VCaP (cell line): ENCODE measurements around the gene TMEM37.

Experiments
- H3K27ac ChIP-seq: fragments of 450-650 bp; 2 replicates; pipeline ENCODE4 v1.5.1; 2017
- CTCF ChIP-seq: fragments of 450-650 bp; conservative IDR thresholded peaks from 2 replicates; pipeline ENCODE4 v1.5.1; 2017; ENCODE audit warnings: mild to moderate bottlenecking, moderate library complexity

The TMEM37 gene

GRCh38 chr2:119425119-119425405, 6.6 kb upstream of the TMEM37 start:
- no peak overlapping the region for H3K27ac ChIP-seq
- TF ChIP-seq CTCF, result no peak

- H3K27ac ChIP-seq, result no peak overlapping the region
- TF ChIP-seq CTCF, result no peak
Measured at GRCh38 chr2:119425620-119426395, 5.8 kb upstream of the TMEM37 start.

- TF ChIP-seq CTCF, result no peak
- no peak overlapping the region for H3K27ac ChIP-seq
Measured at GRCh38 chr2:119426396-119426675, 5.3 kb upstream of the TMEM37 start.

GRCh38 chr2:119426801-119427395, 4.8 kb upstream of the TMEM37 start:
- H3K27ac ChIP-seq, result no peak overlapping the region
- TF ChIP-seq CTCF, result no peak

- TF ChIP-seq CTCF, result no peak
Measured at GRCh38 chr2:119427756-119428155, 3.9 kb upstream of the TMEM37 start.

GRCh38 chr2:119428488-119429224, 3.0 kb upstream of the TMEM37 start:
- no peak for TF ChIP-seq CTCF
- H3K27ac ChIP-seq, result no peak overlapping the region

More at GRCh38 chr2:119427756-119428155, 3.9 kb upstream of the TMEM37 start:
- H3K27ac ChIP-seq, result no peak overlapping the region

GRCh38 chr2:119429225-119429981, 2.3 kb upstream of the TMEM37 start:
- TF ChIP-seq CTCF, result no peak
- H3K27ac ChIP-seq, result no peak overlapping the region
